ENCODE results near the gene CCR4.
A peak's percentile ranks its signal among the peaks of the same experiment; 100 is the strongest.

CCR4 gene

DNA sequence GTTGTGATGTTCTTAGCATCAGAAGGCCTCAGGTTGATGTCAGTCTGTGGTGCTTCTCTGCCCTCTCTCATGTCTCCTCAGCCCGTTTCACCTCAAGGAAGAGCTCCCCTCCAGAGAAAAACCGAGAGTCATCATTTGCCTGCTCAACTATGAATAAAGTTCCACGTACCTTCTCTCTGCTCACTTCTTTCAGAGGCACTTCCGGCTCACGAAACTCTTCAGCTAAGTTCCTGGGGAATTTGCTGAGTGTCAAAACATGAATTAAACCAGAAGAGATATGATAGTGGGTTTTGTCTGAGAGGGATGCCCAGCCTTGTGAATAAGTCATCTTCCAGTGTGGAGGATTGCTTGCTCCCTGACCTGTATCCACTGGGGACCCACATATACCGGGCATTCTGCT is 37.7 kb downstream of the CCR4 start:
- DNase-seq: no peak

DNA sequence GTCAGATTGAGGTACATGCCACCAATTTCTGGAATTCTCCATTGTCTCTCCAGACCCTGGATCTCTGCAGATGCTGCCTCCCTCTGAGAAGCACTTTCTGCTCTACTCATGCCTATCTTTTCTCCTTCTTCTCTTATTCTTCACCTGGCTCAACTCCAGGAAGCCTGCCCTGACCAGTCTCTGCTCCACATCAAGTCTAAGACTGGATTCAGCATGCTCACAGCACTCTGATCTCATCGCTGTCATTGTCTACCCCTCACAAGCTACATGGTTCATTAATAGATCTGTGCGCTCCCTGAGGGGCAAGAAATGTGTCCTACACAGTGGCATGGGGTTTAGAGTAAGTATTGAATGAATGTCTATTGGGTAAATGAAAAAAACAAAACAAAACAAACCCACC is 38.7 kb downstream of the CCR4 start:
- DNase-seq: no peak

DNA sequence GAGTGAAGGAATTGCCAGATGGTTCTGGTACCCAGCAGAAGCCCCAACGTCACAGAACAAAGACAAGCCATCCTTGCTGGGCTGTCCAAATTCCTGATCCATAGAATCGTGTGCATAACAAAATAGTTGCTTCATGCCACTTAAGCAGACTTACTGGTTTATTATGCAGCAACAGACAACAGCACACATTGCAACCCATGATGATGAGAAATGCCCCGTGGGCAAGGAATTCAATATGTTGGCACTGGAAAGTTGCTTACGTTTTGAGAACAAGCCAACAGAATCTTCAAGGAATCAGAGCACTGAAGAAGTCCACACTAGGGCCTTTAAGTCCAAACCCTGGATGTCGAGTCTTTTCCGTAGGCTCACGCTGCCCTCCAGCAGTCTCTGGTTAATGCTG is 40.3 kb downstream of the CCR4 start:
- DNase-seq: no peak

- no peak for DNase-seq
These were observed 40.9 kb downstream of the CCR4 start for GRCh38 chr3:32992310-32992686.

DNA sequence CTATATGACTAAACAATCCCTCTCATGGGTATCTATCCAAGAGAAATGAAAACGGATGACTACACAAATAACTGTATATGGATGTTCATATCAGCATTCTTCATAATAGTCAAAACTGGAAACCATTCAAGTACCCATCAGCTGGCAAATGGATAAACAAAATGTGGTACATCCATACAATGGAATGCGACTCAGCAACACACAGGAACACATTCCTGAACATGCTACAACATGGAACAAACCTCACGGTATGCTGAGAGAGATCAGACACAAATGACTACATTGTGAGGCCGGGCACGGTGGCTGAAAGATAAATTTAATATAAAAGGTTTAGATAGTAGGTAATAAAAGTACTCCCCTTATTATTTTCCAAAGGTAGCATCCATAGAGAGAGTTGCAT is 42.6 kb downstream of the CCR4 start:
- no peak for DNase-seq

GRCh38 chr3:32995098-32995497 is 43.7 kb downstream of the CCR4 start:
- no peak for DNase-seq

- no peak for DNase-seq
These were observed 44.8 kb downstream of the CCR4 start for GRCh38 chr3:32996048-32996754.

DNA sequence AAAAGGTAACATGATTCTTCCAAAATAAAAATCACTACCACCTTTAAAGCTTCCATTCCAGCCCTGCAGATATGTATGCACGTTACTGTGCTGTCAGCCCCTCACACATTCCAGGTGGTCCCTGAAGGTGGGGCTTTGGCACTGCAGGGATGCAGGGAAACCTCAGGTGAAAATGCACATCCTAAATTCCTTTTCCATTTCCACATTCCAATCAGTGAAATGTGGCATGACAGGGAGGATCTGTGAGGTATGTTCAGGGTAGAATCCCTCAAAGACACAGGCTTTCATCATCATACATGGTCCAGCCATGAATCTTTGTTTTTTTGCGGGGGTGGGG is 45.3 kb downstream of the CCR4 start:
- DNase-seq: no peak

- DNase-seq: peak; percentile 75
These were observed 47.4 kb downstream of the CCR4 start for GRCh38 chr3:32998631-32999451.

- no peak for DNase-seq
These were observed 49.4 kb downstream of the CCR4 start for GRCh38 chr3:33000691-33001385.

- DNase-seq: peak; percentile 74
These were observed 50.4 kb downstream of the CCR4 start for GRCh38 chr3:33001889-33002288.

GRCh38 chr3:33003308-33003707 is 51.9 kb downstream of the CCR4 start:
- DNase-seq: no peak

DNA sequence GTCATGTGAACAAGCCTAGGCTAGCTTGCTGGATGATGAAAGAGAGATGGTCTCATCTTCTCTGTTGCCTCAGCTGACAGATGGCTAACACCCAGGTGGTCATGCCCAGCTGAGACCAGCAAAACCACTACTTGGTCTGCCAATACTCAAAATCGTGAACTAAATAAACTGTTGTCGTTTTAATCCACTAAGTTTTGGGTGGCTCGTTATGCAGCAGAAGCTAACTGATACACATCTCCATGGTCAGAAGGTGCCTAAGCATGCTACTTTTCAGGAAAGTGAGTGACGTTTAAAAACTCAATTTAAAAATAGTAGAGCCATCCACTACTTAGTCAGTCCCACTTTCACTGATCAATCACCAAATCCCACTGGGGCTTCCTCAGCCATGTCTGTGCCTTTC is 52.8 kb downstream of the CCR4 start:
- no peak for DNase-seq

- no peak for DNase-seq
These were observed 53.5 kb downstream of the CCR4 start for GRCh38 chr3:33004961-33005360.

Measured in activated effector memory CD4-positive, alpha-beta T cell treated with anti-CD3 and anti-CD28 coated beads, Interleukin-2, amount 50 U/mL, for 16 hours (primary cell).